Stimulated activated naive CD8-positive, alpha-beta T cell treated with anti-CD3 and anti-CD28 coated beads, Interleukin-15, Interleukin-2, amounts not matched to agents 100 U/mL and 50 U/mL, for 24 hours (primary cell): ENCODE measurements around the gene RELA.
A peak's percentile ranks its signal among the peaks of the same experiment; 100 is the strongest.
"Not testable (repeated sequence)": the region's sequence is repeated elsewhere in the genome, so short reads cannot be mapped to it uniquely, and the experiment has no call there.

Experiments used
- ATAC-seq: fragments of 150-1000 bp; cut with Tn5 transposase; one replicate; pipeline ENCODE4 v1.10.0; 2021
- DNase-seq: peaks from one replicate; pipeline ENCODE4 v3.0.0; 2021

Gene RELA

GRCh38 chr11:65646958-65647701 lies 15.6 kb downstream of the RELA start:
- ATAC-seq = no peak
- DNase-seq = no peak

GRCh38 chr11:65646288-65646957 lies 16.3 kb downstream of the RELA start:
- ATAC-seq = no peak
- DNase-seq = no peak

- no peak for ATAC-seq
- no peak for DNase-seq
Measured at GRCh38 chr11:65645710-65646109, 17.0 kb downstream of the RELA start.

- no peak for DNase-seq
- ATAC-seq = no peak
Measured at GRCh38 chr11:65644837-65645236, 17.9 kb downstream of the RELA start.

GRCh38 chr11:65643971-65644370 lies 18.7 kb downstream of the RELA start:
- DNase-seq (no peak), ATAC-seq (no peak)

- DNase-seq (peak; percentile 53), ATAC-seq (no peak)
Measured at GRCh38 chr11:65642014-65642671, 20.6 kb downstream of the RELA start.

- DNase-seq = no peak
- ATAC-seq = no peak
Measured at GRCh38 chr11:65641297-65642013, 21.3 kb downstream of the RELA start.

GRCh38 chr11:65640483-65641296 lies 22.0 kb downstream of the RELA start:
- no peak for ATAC-seq

GRCh38 chr11:65639623-65640482 lies 22.9 kb downstream of the RELA start:
- DNase-seq (peak; percentile 68), ATAC-seq (peak; percentile 24)

More at GRCh38 chr11:65640483-65641296, 22.0 kb downstream of the RELA start:
- peak; percentile 54 for DNase-seq

- not testable (repeated sequence) for ATAC-seq
Measured at GRCh38 chr11:65639228-65639597, 23.5 kb downstream of the RELA start.

GRCh38 chr11:65637794-65638419 lies 24.8 kb downstream of the RELA start, which contains the start of gene SIPA1:
Gene SIPA1, plus strand, starts transcription at chr11:65638101. Its CDS starts 2,821 bp downstream, at chr11:65640922.
- ATAC-seq (peak; percentile 63), DNase-seq (peak; percentile 87)

More at GRCh38 chr11:65639228-65639597, 23.5 kb downstream of the RELA start:
- DNase-seq = not testable (repeated sequence)

- DNase-seq (no peak), ATAC-seq (no peak)
Measured at GRCh38 chr11:65637032-65637557, 25.6 kb downstream of the RELA start.

- ATAC-seq = no peak
Measured at GRCh38 chr11:65636108-65637031, 26.3 kb downstream of the RELA start.

GRCh38 chr11:65634905-65635731 lies 27.6 kb downstream of the RELA start:
- ATAC-seq (no peak), DNase-seq (no peak)

More at GRCh38 chr11:65636108-65637031, 26.3 kb downstream of the RELA start:
- no peak for DNase-seq

GRCh38 chr11:65634440-65634839 lies 28.3 kb downstream of the RELA start:
- ATAC-seq (no peak), DNase-seq (no peak)

- ATAC-seq = no peak
- DNase-seq = no peak
Measured at GRCh38 chr11:65634109-65634436, 28.6 kb downstream of the RELA start.

GRCh38 chr11:65633390-65634108 lies 29.2 kb downstream of the RELA start:
- ATAC-seq = no peak
- no peak for DNase-seq
